RPMI7951 (cell line): ENCODE results near the gene FOXD4. TPM values are rescaled to one million over a fixed set of nuclear protein-coding genes. Genes with fewer than 3 reads are reported as not detected.
"Not testable (repeated sequence)": the region's sequence is repeated elsewhere in the genome, so short reads cannot be mapped to it uniquely, and the experiment has no call there.

Source experiments
- DNase-seq: peaks from one replicate; pipeline ENCODE4 v3.0.0-alpha.2; 2012; ENCODE audit warnings: low read depth
- total RNA-seq: library from RNA; depleted of rRNA; stranded (reverse); fragments of >200 nt; shearing (Covaris generic); gene quantifications from 2 replicates; pipeline ENCODE4 v1.2.3, GENCODE V29; 2014; rRNA removed

FOXD4 gene
- total RNA-seq, 1 experiment from 2014 or later: not detected

- DNase-seq: not testable (repeated sequence)
Observed at GRCh38 chr9:93909-94308, 24.3 kb downstream of the FOXD4 start.

DNA sequence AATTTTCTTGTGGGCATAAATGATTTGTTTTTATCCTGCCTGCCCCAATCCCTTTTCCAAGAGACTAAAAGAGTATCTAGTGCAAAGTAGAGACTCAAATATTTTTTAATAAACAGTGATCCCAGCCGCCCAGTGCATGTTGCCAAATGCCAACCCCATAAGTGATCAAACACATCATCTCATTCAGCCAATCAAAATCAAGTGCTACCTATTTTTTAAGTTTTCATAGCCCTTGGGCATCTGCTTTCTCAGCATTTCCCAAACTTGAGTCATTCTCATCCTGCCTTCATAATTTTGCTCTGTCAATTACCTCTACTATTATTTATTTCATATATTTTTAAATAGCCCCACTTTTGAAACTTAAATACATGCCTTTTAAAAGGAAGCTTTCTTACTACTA, 27.4 kb downstream of the FOXD4 start:
- not testable (repeated sequence) for DNase-seq

DNA sequence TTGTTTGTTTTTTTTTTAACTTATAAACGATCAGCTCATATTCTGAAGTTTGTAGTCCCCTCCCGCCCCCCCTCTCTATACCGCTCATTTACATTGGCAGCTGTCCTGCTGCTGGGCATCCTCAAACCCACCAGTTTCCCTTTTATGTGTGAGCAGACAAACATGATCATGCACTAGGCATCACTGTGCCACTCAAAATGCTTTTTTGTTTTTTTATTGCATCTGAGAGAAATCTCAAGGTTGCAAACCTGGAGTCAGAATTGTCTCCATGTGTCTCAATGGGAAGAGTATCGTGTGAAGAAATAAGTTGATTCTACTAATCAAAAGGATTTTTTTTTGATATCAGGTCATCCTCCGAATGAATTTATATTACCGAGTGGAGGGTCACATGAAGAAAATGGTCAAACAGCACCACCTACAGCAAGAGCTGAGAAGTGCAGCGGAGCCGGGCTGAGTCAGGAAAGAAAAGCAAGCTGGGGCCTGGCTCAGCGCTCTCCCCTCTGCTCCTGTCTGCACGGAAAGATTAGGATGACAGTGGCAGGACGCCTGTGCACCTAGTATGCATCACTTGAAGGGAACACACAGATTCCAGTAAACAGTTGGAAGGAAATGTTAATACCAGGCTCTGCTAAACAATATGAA, 29.7 kb downstream of the FOXD4 start:
- DNase-seq: not testable (repeated sequence)

- not testable (repeated sequence) for DNase-seq
Observed at GRCh38 chr9:87860-88259, 30.4 kb downstream of the FOXD4 start.

GRCh38 chr9:87105-87504, 31.1 kb downstream of the FOXD4 start:
- not testable (repeated sequence) for DNase-seq

- DNase-seq: not testable (repeated sequence)
Observed at GRCh38 chr9:86697-87096, 31.5 kb downstream of the FOXD4 start.

GRCh38 chr9:82932-83689, 35.1 kb downstream of the FOXD4 start:
- not testable (repeated sequence) for DNase-seq

DNA sequence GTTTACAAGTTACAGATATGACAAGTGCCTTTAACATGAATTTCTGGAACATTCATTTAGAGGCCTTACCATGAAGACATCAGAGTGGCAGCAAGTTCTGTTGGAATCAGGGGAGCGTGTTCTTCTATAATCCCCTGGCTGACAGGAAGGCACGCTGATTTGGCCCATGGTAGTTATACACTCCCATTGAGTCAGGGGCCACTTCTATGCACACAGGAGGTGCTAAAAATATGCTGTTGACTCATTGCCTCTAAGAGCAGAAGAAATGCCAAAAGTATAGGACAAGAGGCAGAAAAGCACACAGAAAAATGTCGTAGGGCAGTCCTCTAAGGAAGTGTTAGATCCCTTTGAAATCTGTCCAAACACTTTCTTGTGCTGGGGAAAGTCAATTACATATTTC, 39.9 kb downstream of the FOXD4 start:
- DNase-seq: not testable (repeated sequence)

GRCh38 chr9:76389-76788, 41.8 kb downstream of the FOXD4 start:
- not testable (repeated sequence) for DNase-seq

GRCh38 chr9:73900-74525, 44.2 kb downstream of the FOXD4 start:
- DNase-seq: not testable (repeated sequence)

DNA sequence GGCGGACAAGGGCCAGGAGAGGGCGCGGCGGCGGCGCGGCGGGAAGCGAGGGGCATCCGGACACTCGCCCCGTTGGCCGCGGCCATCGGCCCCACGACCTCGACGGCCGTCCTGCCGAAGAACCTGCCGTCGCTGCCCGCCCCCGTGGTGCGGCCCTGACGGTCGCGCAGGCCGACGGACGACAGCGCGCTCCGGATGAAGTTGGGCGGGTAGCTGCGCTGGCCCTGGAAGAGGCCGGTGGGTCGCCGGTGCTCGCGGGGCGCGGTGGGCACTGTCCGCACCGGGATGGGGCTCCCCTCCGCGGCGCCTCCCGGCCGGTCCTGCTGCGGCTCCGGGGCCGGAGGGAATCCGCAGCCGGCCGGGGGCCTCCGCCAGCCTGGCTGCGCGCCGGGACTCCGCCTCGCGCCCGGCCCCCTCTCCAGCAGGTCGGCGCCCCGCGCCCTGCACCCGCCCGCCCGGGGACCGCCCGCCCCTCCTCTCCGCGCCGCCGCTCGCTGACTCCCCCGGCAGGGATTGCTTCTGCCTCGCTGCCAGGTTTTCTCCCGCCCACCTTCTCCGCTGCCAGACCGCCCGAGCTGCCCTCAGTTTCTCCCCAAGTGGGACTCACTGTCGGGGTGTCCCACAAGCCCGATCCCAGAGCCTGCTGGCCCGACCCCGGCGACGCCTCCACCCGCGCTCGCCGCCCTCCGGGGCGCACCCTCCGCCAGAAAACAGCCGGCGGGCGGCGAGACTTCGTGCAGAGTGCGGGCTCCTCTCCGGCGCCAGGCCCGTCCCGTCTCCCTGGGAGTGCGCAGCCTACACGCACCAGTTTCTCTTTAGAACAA, 44.9 kb downstream of the FOXD4 start:
- not testable (repeated sequence) for DNase-seq

Other genes starting within 250 kb of the FOXD4 start
- 1.8 and 3.0 TPM in 2 replicates for gene WASHC1, start 89.0 kb downstream of the FOXD4 start, total RNA-seq
- gene ZNG1A, start 60.6 kb upstream of the FOXD4 start, total RNA-seq: 16.0 and 17.0 TPM in 2 replicates
- gene DOCK8, start 96.4 kb upstream of the FOXD4 start, total RNA-seq: not detected in 2 replicates